Inferior parietal cortex (tissue), 1 donor: ENCODE measurements around the gene CLEC14A.

Experiments used
- DNase-seq: peaks from one replicate; pipeline ENCODE4 v3.0.0-alpha.2; 2016; ENCODE audit errors: extremely low spot score

The CLEC14A gene

DNA sequence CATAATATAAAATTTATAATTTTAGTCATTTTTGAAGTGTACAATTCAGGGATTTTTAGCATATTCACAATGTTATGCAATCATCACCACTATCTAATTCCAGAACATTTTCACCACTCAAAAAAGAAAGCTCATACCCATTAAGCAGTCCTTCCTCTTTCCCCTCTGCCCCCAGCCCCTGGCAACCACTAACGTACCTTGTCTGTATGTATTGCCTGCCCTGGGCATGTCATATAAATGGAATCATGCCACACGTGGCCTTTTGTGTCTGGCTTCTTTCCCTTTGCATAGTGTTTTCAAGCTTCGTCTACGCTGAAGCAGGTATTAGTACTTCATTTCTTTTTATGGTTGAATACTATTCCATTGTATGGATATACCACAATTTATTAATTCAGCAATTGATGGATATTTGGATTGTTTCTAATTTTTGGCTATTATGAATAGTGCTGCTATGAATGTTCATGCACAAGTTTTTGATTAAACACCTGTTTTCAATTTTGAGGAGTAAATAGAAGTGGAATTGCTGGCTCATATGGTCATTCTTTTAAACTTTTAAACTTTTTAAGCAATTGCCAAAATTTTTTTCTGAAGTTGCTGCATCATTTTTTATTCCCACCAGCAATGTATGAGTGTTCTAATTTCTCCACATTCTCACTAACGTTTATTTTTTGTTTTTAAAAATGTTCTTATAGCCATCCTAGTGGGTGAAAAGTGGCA is 49.8 kb downstream of the CLEC14A start:
- DNase-seq, result no peak

DNA sequence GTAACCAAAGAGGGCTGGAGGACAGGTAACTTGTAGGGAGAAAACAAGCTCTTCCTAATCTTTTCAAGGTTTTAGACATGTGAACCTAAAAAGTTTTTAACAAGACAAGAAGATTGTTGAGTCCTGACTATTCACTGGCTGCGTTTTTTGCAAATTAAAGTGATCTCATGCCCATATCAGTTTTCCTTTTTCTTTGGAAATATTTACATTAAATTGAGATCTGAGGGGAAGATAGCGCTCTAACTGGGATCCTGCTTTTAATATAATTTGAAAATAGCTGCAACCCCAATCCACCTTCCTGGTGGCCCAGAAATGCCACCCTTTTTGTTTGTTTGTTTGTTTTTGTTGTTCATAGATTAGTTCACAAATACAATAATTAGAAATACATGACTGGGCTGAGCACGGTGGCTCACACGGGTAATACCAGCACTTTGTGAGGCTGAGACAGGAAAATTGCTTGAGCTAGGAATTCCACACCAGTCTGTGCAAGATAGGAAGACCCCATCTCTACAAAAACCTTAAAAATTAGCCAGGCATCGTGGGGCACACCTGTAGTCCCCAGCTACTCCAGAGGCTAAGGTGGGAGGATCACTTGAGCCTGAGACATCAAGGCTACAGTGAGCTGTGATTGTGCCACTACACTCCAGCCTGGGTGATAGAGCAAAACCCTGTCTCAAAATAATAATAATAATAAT is 50.6 kb downstream of the CLEC14A start:
- DNase-seq, result no peak

DNA sequence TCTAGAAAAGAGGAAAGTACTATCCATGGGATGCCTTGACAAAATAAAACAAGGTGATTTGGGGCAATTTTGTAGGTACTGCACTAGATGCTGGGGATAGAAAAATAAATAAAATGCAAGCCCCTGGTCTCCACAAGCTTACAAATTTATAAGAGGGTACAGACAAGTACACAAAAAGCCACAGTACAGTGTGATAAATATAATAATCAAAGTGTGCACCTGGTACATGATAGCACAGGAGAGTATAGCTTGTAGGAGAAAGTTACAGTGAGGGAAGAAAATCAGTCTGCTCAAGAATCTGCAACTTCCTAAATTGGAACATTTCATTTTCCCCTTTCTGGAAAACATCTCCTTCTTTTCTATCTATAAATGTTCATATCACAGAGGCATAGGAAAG is 51.2 kb downstream of the CLEC14A start:
- DNase-seq, result no peak
